ENCODE measurements around the gene PLA2R1. TPM values are rescaled to one million over a fixed set of nuclear protein-coding genes. Genes with fewer than 3 reads are reported as not detected.

PLA2R1 gene
- total RNA-seq = 10 to 100 TPM in 2 of 6 donors, 1 to 10 TPM in 4; 3.0 to 11.0 (median 5.9) TPM

DNA sequence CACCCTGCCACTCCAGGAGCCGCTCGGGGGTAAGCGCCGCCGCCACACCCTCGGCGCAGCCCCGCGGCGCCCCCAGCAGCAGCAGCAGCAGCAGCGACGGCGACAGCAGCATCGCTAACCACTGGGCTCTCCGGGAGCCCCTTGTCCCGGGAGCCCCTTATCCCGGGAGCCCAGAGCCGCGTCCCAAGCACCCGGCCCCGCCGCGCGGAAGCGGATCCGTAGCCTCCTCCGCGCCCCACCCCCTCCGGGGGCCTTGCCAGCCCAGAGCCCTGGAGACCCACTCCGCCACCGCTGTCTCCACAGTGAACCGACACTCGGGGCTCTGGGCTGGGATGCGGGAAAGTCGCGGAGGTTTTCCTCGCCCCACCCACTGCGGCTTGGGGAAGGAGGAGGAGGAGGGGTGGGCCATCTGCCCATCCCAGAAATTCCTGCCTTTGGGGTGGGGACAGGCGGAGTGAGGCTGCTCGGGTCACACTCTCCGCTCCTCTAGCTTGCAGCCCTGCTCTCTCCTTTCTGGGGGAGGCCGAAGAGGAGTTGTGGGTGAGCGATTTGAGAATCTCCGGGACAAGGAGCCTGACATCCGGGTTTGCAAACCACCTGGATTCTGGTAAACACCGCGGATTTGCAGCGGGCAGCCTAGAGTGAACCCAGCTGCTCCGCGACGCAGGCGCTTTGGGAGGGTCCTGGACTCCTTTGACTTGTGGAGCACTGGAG, at the start of gene PLA2R1:
TSS of gene PLA2R1 (minus strand) at position 324 of the 714 bp plus-strand sequence. CDS start at position 112, 212 bp downstream.
- no peaks in the 10 kb centered on the region for H3K36me3 ChIP-seq
- H3K9me3 ChIP-seq = no peaks in the 10 kb centered on the region
- WGBS, 2 donors = 1 to 6% methylated on average over 18 to 24 of the region's 52 CpGs
- DNase-seq = peak; percentile 28 to 89
- H3K4me3 ChIP-seq = peak within 1 kb of the TSS; percentile 59 to 87 (median 67)
- peak within 1 kb of the TSS in 3 of 4 donors; percentile 35 to 59 (median 56) for H3K27ac ChIP-seq
- H3K27me3 ChIP-seq = peaks cover 0 to 12% (median 0%) of the 10 kb centered on the region in 4 donors
- peaks cover 13 to 18% (median 14%) of the 10 kb centered on the region in 4 donors for H3K4me1 ChIP-seq
- peak; percentile 68 to 82 for ATAC-seq (ENCODE audit: low FRiP score in 2 of 2)
- peak in 1 of 2 donors; percentile 20 for TF ChIP-seq POLR2AphosphoS5 (IDR thresholded peaks at IDR 0.05)
- TF ChIP-seq POLR2A (IDR thresholded peaks at IDR 0.05) = no peak
- TF ChIP-seq EP300 (IDR thresholded peaks at IDR 0.05) = no peak
- TF ChIP-seq, protein P1, sequence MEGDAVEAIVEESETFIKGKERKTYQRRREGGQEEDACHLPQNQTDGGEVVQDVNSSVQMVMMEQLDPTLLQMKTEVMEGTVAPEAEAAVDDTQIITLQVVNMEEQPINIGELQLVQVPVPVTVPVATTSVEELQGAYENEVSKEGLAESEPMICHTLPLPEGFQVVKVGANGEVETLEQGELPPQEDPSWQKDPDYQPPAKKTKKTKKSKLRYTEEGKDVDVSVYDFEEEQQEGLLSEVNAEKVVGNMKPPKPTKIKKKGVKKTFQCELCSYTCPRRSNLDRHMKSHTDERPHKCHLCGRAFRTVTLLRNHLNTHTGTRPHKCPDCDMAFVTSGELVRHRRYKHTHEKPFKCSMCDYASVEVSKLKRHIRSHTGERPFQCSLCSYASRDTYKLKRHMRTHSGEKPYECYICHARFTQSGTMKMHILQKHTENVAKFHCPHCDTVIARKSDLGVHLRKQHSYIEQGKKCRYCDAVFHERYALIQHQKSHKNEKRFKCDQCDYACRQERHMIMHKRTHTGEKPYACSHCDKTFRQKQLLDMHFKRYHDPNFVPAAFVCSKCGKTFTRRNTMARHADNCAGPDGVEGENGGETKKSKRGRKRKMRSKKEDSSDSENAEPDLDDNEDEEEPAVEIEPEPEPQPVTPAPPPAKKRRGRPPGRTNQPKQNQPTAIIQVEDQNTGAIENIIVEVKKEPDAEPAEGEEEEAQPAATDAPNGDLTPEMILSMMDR (IDR thresholded peaks at IDR 0.05) = no peak

DNA sequence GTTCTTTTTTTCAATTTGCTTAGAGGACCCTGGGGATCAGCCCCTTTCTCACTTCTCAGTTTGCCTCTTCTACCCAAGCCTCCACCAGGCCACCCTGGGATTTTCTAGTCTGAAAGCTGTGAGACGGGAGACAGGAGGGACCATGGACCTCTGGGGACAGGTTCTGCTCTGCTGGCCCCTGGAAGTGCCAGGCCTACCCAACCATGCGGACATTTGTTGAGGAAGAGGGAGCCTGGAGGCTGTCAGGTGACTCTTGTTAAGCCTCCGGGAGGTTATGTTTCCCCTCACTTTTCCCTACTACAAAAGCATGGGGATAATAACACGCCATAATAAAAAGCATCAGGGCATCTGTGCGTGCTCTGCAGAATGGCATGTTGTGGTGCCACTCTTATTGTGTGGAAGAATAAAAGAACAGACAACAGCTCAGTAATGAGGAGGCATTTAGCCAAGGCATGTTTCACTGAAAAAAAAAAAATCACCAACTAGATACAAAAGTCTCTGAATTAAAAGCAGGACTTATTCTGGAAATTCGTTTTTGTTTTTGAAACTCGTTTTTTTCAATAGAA, 48.3 kb upstream of the PLA2R1 start:
- Histone ChIP-seq H3K4me1 (no peaks in the 10 kb centered on the region), H3K36me3 (peaks cover 0 to 3% (median 0%) of the 10 kb centered on the region in 4 donors), H3K4me3 (no peak overlapping the region), H3K27me3 (no peaks in the 10 kb centered on the region), H3K27ac (no peak overlapping the region), H3K9me3 (no peaks in the 10 kb centered on the region)
- TF ChIP-seq POLR2AphosphoS5 (IDR thresholded peaks at IDR 0.05) (no peak), POLR2A (IDR thresholded peaks at IDR 0.05) (no peak), EP300 (IDR thresholded peaks at IDR 0.05) (no peak)
- TF ChIP-seq, protein P1 (IDR thresholded peaks at IDR 0.05) = no peak
- no peak for DNase-seq
- 92 to 94% methylated on average over 7 of the region's 7 CpGs for WGBS, 2 donors
- ATAC-seq (ENCODE audit: low FRiP score in 2 of 2) = no peak

DNA sequence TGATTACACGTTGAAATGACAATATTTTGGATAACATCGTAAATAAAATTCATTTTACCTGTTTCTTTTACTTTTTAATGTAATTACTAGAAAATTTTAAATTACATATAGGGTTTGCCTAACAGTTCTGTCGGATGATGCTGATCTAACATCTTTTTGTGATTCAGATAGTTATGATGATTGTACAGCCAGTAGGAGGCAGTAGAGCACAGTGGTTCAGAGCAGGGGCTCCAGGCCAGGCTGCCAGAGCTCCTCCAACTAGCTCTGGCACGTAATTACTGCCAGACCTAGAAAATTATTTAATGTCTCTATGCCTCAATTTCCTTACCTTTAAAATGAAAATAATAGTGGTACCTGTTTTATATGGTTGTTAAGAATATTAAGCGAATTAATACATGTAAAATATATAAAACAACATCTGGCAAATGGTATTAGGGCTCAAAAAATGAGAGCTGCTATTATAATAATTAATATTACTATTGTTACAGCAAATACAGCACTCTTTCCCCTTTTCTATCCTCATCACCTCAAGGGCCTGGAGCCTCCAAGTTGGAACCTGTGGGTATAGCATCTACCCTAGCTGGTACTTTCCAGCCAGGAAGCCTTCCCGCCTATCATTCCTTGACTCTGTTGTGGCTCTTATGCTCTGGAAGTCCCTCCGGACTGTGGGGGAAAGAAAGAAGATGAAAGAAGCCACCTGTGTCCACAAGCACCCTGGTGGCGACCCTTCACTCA, 47.7 kb upstream of the PLA2R1 start:
- WGBS, 2 donors = 39 to 50% methylated on average over 8 of the region's 8 CpGs
- DNase-seq (peak in 1 of 2 donors; percentile 63), ATAC-seq (ENCODE audit: low FRiP score in 2 of 2) (peak; percentile 75 to 92)
- TF ChIP-seq POLR2A (IDR thresholded peaks at IDR 0.05) (no peak), EP300 (IDR thresholded peaks at IDR 0.05) (no peak), POLR2AphosphoS5 (IDR thresholded peaks at IDR 0.05) (no peak)
- TF ChIP-seq, protein P1 (IDR thresholded peaks at IDR 0.05) = peak; percentile 53 to 77 (median 58)
- no peaks in the 10 kb centered on the region for H3K4me1 ChIP-seq
- H3K27ac ChIP-seq = no peak overlapping the region
- peaks cover 0 to 3% (median 0%) of the 10 kb centered on the region in 4 donors for H3K36me3 ChIP-seq
- no peak overlapping the region for H3K4me3 ChIP-seq
- H3K9me3 ChIP-seq = no peaks in the 10 kb centered on the region
- H3K27me3 ChIP-seq = no peaks in the 10 kb centered on the region

DNA sequence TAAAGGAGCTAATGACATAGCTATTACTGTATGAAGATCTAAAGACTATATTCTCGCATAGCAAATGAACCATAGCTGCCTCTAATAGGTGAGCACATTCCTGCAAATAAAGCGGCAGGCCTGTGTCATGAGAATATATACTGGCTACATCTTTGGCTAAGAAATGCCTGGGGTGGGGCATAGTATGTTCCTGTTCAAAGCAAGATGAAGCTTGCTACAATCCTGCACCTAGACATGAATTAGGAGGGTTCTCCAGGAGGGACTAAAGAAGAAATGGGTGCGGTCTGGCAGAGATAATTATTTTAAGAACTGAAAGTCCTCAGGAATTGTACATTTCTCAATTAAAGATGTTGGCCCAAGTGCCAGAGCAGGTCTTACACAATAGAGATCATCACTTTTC, 46.8 kb upstream of the PLA2R1 start:
- H3K36me3 ChIP-seq = peaks cover 0 to 3% (median 0%) of the 10 kb centered on the region in 4 donors
- ATAC-seq (ENCODE audit: low FRiP score in 2 of 2) (no peak), DNase-seq (no peak)
- 86 to 87% methylated on average over 3 of the region's 3 CpGs for WGBS, 2 donors
- no peaks in the 10 kb centered on the region for H3K4me1 ChIP-seq
- TF ChIP-seq, protein P1 (IDR thresholded peaks at IDR 0.05) = no peak
- TF ChIP-seq POLR2AphosphoS5 (IDR thresholded peaks at IDR 0.05) (no peak), EP300 (IDR thresholded peaks at IDR 0.05) (no peak)
- H3K27me3 ChIP-seq = no peaks in the 10 kb centered on the region
- H3K27ac ChIP-seq = no peak overlapping the region
- no peak overlapping the region for H3K4me3 ChIP-seq
- no peaks in the 10 kb centered on the region for H3K9me3 ChIP-seq
